IPS-20b (cell line): ENCODE data around the gene TSFM.
A peak's percentile ranks its signal among the peaks of the same experiment; 100 is the strongest.

Experiments
- H3K27ac ChIP-seq: one replicate; pipeline ENCODE4 v1.5.1; 2013; ENCODE audit warnings: low read length
- H3K27me3 ChIP-seq: 2 replicates; pipeline ENCODE4 v1.6.1; 2013; ENCODE audit warnings: mild to moderate bottlenecking, low read length, inconsistent platforms; ENCODE audit not compliant: insufficient read depth
- H3K36me3 ChIP-seq: 2 replicates; pipeline ENCODE4 v1.6.1; 2013; ENCODE audit warnings: low read depth, mild to moderate bottlenecking, inconsistent platforms, low read length, moderate library complexity; ENCODE audit not compliant: insufficient read depth
- H3K4me1 ChIP-seq: 2 replicates; pipeline ENCODE4 v1.6.1; 2013; ENCODE audit warnings: mild to moderate bottlenecking, control low read depth, inconsistent platforms, low read length, moderate library complexity; ENCODE audit not compliant: insufficient read depth
- H3K4me3 ChIP-seq: 2 replicates; pipeline ENCODE4 v1.5.1; 2013; ENCODE audit warnings: mild to moderate bottlenecking, low read length, inconsistent platforms
- H3K9ac ChIP-seq: 2 replicates; pipeline ENCODE4 v1.6.1; 2013; ENCODE audit warnings: low read depth, mild to moderate bottlenecking, inconsistent platforms, low read length, moderate library complexity
- H3K9me3 ChIP-seq: 2 replicates; pipeline ENCODE4 v1.6.1; 2013; ENCODE audit warnings: mild to moderate bottlenecking, low read depth, low read length, inconsistent platforms; ENCODE audit not compliant: insufficient read depth

The TSFM gene

GRCh38 chr12:57844709-57845477 lies 62.3 kb downstream of the TSFM start:
- Histone ChIP-seq H3K9ac (peak overlapping the region; percentile 94), H3K9me3 (no peaks in the 10 kb centered on the region), H3K36me3 (no peaks in the 10 kb centered on the region), H3K4me1 (peaks cover 45% of the 10 kb centered on the region; the same call in 1 of the 2 replicates), H3K27ac (peak overlapping the region; percentile 76), H3K4me3 (peak overlapping the region; percentile 94), H3K27me3 (no peaks in the 10 kb centered on the region; the same call in 1 of the 2 replicates)

DNA sequence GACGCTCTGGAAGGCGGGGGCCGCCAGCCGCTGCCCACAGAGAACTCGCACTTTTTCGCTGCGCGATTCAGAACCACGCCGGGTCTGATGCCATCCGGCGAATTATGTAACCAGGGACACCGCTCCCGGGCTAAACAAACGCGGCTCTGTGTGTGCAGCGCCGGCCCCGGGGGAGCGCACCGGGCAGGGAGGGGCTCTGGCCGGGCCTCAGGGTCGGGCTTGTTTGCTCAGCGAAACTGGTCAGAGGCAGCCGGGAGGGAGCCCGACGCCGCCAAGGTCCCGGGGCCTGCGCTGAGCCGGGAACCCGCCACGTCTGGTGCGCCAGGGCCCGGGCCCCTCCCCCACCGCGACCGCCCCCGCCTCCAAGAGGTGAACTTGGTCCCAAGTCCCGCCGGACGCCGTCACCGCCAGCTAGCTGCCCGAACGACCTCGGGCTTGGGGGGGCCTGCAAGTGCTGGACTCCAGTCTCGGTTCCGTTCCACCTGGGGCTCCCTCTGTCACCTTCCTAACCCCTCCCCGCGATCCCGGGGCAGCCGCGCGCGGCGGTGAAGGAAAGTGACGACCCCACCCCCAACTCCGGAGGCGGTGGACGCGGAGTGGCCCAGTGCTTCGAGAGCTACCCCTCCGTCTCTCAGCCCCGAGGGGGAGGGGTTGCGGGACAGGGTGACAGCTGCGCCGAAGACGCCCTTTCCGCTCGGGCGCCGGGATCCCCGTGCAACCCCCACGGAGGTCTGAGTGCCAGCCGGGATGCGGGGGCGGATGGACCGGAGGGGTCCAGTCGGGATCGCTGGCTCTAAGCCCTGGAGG lies 63.1 kb downstream of the TSFM start:
- H3K4me3 ChIP-seq, result peak overlapping the region; percentile 94
- no peaks in the 10 kb centered on the region for H3K36me3 ChIP-seq
- H3K27me3 ChIP-seq, result peaks cover 4% of the 10 kb centered on the region
- peaks cover 37% of the 10 kb centered on the region; the same call in 1 of the 2 replicates for H3K4me1 ChIP-seq
- peak overlapping the region; percentile 92 for H3K27ac ChIP-seq
- peak overlapping the region; percentile 94 for H3K9ac ChIP-seq
- H3K9me3 ChIP-seq, result no peaks in the 10 kb centered on the region

- H3K4me3 ChIP-seq, result peak overlapping the region; percentile 94
- H3K27me3 ChIP-seq, result peaks cover 7% of the 10 kb centered on the region
- H3K36me3 ChIP-seq, result no peaks in the 10 kb centered on the region
- peak overlapping the region; percentile 94; the same call in 1 of the 2 replicates for H3K9ac ChIP-seq
- peak overlapping the region; percentile 92 for H3K27ac ChIP-seq
- peaks cover 33% of the 10 kb centered on the region; the same call in 1 of the 2 replicates for H3K4me1 ChIP-seq
- no peaks in the 10 kb centered on the region for H3K9me3 ChIP-seq
Measured at GRCh38 chr12:57846285-57846576, 63.6 kb downstream of the TSFM start.

GRCh38 chr12:57846577-57847319 lies 64.2 kb downstream of the TSFM start, which contains the start of gene CTDSP2:
TSS of gene CTDSP2 (minus strand) at chr12:57846729. CDS start at chr12:57846435, 294 bp downstream.
- H3K9ac ChIP-seq, result peak within 1 kb of the TSS; percentile 94
- H3K4me3 ChIP-seq, result peak within 1 kb of the TSS; percentile 94
- peak within 1 kb of the TSS; percentile 92 for H3K27ac ChIP-seq
- no peaks in the 10 kb centered on the region for H3K36me3 ChIP-seq
- no peaks in the 10 kb centered on the region for H3K9me3 ChIP-seq
- peaks cover 33% of the 10 kb centered on the region for H3K4me1 ChIP-seq
- peaks cover 13% of the 10 kb centered on the region for H3K27me3 ChIP-seq
